SK-N-SH (cell line): ENCODE data around the gene MGAT5B.

Source experiments
- MXI1 ChIP-seq: IDR thresholded peaks from 2 replicates; pipeline ENCODE4 v1.6.1; 2012; ENCODE audit warnings: mild to moderate bottlenecking, low read depth, low read length, improper control_type of control experiment
- NRF1 ChIP-seq: IDR thresholded peaks from 2 replicates; pipeline ENCODE4 v1.6.1; 2012; ENCODE audit warnings: low read depth, mild to moderate bottlenecking, low read length
- SMC3 ChIP-seq: IDR thresholded peaks from 2 replicates; pipeline ENCODE4 v1.6.1; 2012; ENCODE audit warnings: low read depth, low read length, improper control_type of control experiment
- TAF1 ChIP-seq: IDR thresholded peaks from 2 replicates; pipeline ENCODE4 v1.6.1; 2012; ENCODE audit warnings: low read depth, mild to moderate bottlenecking, low read length, moderate library complexity, borderline replicate concordance
- TF ChIP-seq, protein P1 (sequence below): IDR thresholded peaks from 2 replicates; pipeline ENCODE4 v1.4.0; 2012; ENCODE audit warnings: low read depth, borderline replicate concordance
- TF ChIP-seq, protein P2 (sequence below): fragments of 200-600 bp; sonication (generic); IDR thresholded peaks from 2 replicates; pipeline ENCODE4 v1.6.1; 2017; ENCODE audit warnings: antibody characterized with exemption, mild to moderate bottlenecking, moderate library complexity
- TF ChIP-seq, protein P3 (sequence below): IDR thresholded peaks from 2 replicates; pipeline ENCODE4 v1.6.1; 2012; ENCODE audit warnings: mild to moderate bottlenecking, low read depth, low read length, moderate library complexity
- TF ChIP-seq, protein P4 (sequence below): IDR thresholded peaks from 2 replicates; pipeline ENCODE4; 2012
- TF ChIP-seq, protein P5 (sequence below): fragments of 150-350 bp; IDR thresholded peaks from 2 replicates; pipeline ENCODE4 v1.6.1; 2016; ENCODE audit warnings: mild to moderate bottlenecking, low read depth, low read length
- TF ChIP-seq, protein P6 (sequence below): IDR thresholded peaks from 2 replicates; pipeline ENCODE4 v1.4.0; 2012; ENCODE audit warnings: low read depth

DNA sequence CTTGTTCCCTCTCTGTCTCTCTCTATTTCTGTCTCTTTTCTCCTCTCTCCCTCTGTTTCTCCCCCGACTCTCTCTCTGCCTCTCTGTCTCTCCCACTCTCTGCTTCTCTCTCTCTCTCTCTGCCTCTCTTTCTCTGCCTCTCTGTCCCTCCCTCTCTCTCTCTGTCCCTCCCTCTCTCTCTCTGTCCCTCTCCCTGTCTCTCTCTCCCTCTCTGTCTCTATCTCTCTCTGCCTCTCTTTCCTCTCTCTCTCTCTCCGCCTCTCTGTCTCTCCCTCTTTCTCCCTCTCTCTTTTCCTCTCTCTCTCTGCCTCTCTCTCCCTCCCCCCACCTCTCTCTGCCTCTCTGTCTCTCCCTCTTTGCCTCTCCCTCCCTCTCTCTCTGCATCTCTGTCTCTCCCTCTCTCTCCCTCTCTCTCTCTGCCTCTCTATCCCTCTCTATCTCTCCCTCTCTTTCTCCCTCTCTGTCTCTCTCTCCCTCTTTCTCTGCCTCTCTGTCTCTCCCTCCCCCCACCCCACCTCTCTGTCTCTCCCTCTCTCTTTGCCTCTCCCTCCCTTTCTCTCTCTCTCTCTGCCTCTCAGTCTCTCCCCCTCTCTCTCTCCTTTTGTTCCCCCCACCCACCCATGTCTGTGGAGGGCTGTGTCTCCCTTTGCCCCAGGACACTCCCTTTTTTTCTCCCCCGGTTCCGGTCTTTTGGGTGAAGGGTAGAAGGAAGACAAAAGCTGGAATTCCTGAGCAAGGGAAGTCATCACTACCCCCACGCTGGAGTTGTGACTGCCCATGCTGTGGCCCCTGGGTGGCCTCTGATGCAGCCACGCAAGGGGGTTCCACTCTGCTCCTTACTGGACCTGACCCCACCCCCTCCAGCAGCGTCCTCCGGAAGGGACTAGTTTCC, 27.1 kb upstream of the MGAT5B start:
- TF ChIP-seq, protein P1, sequence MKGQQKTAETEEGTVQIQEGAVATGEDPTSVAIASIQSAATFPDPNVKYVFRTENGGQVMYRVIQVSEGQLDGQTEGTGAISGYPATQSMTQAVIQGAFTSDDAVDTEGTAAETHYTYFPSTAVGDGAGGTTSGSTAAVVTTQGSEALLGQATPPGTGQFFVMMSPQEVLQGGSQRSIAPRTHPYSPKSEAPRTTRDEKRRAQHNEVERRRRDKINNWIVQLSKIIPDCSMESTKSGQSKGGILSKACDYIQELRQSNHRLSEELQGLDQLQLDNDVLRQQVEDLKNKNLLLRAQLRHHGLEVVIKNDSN: no peak
- TF ChIP-seq, protein P2, sequence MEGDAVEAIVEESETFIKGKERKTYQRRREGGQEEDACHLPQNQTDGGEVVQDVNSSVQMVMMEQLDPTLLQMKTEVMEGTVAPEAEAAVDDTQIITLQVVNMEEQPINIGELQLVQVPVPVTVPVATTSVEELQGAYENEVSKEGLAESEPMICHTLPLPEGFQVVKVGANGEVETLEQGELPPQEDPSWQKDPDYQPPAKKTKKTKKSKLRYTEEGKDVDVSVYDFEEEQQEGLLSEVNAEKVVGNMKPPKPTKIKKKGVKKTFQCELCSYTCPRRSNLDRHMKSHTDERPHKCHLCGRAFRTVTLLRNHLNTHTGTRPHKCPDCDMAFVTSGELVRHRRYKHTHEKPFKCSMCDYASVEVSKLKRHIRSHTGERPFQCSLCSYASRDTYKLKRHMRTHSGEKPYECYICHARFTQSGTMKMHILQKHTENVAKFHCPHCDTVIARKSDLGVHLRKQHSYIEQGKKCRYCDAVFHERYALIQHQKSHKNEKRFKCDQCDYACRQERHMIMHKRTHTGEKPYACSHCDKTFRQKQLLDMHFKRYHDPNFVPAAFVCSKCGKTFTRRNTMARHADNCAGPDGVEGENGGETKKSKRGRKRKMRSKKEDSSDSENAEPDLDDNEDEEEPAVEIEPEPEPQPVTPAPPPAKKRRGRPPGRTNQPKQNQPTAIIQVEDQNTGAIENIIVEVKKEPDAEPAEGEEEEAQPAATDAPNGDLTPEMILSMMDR: no peak
- TF ChIP-seq, protein P3, sequence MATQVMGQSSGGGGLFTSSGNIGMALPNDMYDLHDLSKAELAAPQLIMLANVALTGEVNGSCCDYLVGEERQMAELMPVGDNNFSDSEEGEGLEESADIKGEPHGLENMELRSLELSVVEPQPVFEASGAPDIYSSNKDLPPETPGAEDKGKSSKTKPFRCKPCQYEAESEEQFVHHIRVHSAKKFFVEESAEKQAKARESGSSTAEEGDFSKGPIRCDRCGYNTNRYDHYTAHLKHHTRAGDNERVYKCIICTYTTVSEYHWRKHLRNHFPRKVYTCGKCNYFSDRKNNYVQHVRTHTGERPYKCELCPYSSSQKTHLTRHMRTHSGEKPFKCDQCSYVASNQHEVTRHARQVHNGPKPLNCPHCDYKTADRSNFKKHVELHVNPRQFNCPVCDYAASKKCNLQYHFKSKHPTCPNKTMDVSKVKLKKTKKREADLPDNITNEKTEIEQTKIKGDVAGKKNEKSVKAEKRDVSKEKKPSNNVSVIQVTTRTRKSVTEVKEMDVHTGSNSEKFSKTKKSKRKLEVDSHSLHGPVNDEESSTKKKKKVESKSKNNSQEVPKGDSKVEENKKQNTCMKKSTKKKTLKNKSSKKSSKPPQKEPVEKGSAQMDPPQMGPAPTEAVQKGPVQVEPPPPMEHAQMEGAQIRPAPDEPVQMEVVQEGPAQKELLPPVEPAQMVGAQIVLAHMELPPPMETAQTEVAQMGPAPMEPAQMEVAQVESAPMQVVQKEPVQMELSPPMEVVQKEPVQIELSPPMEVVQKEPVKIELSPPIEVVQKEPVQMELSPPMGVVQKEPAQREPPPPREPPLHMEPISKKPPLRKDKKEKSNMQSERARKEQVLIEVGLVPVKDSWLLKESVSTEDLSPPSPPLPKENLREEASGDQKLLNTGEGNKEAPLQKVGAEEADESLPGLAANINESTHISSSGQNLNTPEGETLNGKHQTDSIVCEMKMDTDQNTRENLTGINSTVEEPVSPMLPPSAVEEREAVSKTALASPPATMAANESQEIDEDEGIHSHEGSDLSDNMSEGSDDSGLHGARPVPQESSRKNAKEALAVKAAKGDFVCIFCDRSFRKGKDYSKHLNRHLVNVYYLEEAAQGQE: no peak
- no peak for TF ChIP-seq TAF1
- TF ChIP-seq, protein P4, sequence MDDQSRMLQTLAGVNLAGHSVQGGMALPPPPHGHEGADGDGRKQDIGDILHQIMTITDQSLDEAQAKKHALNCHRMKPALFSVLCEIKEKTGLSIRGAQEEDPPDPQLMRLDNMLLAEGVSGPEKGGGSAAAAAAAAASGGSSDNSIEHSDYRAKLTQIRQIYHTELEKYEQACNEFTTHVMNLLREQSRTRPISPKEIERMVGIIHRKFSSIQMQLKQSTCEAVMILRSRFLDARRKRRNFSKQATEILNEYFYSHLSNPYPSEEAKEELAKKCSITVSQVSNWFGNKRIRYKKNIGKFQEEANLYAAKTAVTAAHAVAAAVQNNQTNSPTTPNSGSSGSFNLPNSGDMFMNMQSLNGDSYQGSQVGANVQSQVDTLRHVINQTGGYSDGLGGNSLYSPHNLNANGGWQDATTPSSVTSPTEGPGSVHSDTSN: no peak
- no peak for TF ChIP-seq SMC3
- TF ChIP-seq, protein P5, sequence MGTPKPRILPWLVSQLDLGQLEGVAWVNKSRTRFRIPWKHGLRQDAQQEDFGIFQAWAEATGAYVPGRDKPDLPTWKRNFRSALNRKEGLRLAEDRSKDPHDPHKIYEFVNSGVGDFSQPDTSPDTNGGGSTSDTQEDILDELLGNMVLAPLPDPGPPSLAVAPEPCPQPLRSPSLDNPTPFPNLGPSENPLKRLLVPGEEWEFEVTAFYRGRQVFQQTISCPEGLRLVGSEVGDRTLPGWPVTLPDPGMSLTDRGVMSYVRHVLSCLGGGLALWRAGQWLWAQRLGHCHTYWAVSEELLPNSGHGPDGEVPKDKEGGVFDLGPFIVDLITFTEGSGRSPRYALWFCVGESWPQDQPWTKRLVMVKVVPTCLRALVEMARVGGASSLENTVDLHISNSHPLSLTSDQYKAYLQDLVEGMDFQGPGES: no peak
- TF ChIP-seq NRF1: no peak
- TF ChIP-seq, protein P6, sequence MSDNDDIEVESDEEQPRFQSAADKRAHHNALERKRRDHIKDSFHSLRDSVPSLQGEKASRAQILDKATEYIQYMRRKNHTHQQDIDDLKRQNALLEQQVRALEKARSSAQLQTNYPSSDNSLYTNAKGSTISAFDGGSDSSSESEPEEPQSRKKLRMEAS: no peak
- no peak for TF ChIP-seq MXI1
